OCI-M2 (cell line): ENCODE measurements around the gene KLHDC4.
"Not testable (repeated sequence)": the region's sequence is repeated elsewhere in the genome, so short reads cannot be mapped to it uniquely, and the experiment has no call there.

Source experiments
- DNase-seq: peaks from one replicate; lab custom pipeline; 2025; ENCODE audit not compliant: unreplicated experiment; lab: John Stamatoyannopoulos, UW

The KLHDC4 gene

DNA sequence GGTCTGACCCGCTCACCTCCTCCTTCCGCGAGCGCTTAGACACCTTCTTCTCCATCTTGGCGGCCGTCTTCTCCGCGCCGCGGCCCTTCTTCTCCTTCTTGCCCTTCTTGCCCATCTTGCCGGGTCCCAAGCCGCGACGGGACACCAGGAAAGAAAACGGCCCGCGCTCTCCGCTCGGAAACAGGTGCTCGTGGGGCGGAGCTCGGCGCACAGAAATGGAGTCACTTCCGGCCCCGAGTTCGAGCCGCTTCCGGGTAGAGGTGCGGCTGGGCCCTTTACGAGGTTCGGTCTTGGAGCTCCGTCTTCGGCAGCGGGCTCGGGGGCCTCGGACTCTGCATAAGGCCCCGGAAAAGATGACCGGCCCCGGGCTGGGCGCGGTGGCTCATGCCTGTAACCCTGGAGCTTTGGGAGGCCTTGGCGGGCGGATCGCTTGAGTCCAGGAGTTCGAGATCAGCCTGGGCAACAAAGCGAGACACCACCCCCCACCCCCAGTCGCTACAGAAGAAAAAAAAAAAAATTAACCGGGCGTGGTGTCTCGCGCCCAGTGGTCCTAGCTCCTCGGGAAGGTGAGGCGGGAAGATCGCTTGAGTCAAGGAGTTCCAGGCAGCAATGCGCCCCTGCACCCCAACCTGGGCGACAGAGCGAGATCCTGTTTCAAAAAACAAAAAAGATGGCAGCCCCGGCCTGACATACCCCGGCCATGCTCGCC, at the start of gene KLHDC4:
Gene KLHDC4 (minus strand): TSS at position 211 of the 709 bp plus-strand sequence. CDS start 96 bp downstream, at position 115.
- DNase-seq: peak; percentile 41

DNA sequence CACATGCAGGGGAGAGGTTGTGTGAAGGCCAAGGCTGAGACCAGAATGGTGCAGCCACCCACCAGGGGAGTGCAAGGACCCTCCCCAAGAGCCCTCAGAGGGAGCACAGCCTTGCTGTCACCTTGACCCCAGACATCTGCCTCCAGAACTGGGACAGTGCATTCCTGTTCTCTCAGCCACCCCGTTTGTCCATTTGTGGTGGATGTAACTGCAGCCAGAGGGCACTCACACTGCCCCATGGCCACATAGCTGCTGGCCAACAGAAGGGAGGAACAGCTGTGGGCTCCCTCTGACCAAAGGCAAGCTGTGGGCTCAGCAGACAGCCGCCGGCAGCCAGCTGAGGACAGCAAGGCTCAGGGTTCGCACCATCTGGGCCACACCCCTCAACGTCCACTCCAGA, 49.8 kb upstream of the KLHDC4 start:
- DNase-seq: no peak

- no peak for DNase-seq
Measured at GRCh38 chr16:87812200-87812656, 46.4 kb upstream of the KLHDC4 start.

- DNase-seq: not testable (repeated sequence)
Measured at GRCh38 chr16:87811454-87811853, 45.7 kb upstream of the KLHDC4 start.

GRCh38 chr16:87809150-87809902, 43.5 kb upstream of the KLHDC4 start:
- no peak for DNase-seq

GRCh38 chr16:87808108-87808507, 42.3 kb upstream of the KLHDC4 start:
- DNase-seq: no peak

- DNase-seq: no peak
Measured at GRCh38 chr16:87806641-87807546, 41.1 kb upstream of the KLHDC4 start.

DNA sequence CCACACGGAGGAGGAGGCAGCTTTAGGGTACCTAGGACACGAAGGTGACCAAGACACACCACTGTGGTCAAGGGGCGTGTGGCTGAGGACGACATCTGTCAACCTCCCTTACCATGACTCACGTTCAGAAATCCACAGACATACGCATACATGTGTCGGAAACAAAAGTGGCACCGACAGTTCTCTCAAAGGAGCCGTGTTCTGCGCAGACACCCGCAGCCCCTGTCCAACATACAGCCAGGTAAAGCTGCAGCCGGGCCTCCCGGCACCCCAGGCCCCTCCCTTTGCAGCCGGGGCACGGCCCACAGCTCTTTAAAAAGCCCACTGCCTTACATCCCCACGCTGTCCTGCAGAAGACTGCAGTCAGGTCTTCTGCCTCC, 40.5 kb upstream of the KLHDC4 start:
- DNase-seq: no peak

- DNase-seq: no peak
Measured at GRCh38 chr16:87803385-87803784, 37.6 kb upstream of the KLHDC4 start.

DNA sequence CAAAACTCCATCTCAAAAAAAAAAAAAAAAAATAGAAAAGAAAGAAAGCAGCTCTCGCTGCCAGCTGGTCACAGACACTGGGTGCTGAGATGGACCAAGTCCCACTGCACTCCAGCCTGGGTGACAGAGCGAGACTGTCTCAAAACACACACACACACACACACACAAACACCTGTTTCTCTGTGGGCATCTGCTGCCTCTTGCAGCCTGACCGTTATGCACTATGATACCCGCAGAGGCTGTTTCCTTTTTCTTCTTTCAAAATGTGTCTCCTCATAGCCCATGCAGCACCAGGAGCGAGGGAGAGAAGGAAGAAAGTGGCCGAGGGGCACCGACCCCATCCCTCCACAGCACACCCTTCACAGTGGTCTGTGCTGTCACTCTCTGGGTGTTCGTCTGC, 36.9 kb upstream of the KLHDC4 start:
- no peak for DNase-seq

- DNase-seq: no peak
Measured at GRCh38 chr16:87801679-87802259, 36.0 kb upstream of the KLHDC4 start.

DNA sequence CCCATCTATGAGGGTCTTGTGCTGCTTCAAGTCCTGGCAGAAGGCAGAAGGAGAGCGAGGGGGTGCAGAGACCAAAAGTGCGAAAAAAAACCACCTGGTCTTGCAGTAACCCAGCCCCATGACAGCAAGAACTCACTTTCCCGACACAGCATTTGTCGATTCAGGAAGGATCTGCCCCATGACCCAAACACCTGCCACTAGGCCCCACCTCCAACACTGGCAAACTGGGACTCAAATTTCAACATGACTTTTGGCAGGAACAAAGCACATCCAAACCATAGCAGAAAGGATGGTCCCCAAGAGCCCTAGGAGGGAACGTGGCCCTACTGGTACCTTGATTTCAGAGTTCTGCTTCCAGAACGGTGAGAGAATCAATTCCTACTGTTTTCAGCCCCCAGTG, 34.7 kb upstream of the KLHDC4 start:
- no peak for DNase-seq

GRCh38 chr16:87795336-87795735, 29.6 kb upstream of the KLHDC4 start:
- DNase-seq: no peak

DNA sequence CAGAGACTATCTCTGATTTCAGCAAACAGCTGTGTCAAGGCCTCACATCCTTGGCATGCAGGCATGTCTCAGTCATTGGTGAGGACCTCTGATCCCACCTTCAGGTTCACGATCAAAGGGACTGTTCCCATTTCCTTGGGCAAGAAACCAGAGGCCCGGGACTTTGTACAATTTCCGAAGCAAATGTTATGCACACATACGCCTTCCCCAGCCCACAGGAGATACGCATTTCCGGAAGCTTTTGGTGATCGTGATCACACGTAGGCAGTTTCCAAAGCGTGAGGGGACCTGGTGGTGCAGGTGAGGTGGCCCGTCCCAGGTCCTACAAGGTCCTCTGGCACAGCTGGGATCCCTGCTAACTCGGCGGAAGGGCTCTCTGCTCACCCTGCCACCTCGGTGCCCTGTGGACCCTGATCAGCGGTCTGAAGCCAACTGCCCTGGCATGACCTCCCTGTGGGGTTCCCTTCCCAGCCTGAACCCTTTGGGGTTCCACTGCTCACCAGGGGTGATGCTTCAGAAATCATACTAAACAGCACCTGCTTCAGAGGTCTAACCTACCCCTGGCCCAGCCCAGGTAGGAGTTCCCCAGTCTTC, 28.8 kb upstream of the KLHDC4 start:
- no peak for DNase-seq

- no peak for DNase-seq
Measured at GRCh38 chr16:87792205-87792565, 26.4 kb upstream of the KLHDC4 start.

DNA sequence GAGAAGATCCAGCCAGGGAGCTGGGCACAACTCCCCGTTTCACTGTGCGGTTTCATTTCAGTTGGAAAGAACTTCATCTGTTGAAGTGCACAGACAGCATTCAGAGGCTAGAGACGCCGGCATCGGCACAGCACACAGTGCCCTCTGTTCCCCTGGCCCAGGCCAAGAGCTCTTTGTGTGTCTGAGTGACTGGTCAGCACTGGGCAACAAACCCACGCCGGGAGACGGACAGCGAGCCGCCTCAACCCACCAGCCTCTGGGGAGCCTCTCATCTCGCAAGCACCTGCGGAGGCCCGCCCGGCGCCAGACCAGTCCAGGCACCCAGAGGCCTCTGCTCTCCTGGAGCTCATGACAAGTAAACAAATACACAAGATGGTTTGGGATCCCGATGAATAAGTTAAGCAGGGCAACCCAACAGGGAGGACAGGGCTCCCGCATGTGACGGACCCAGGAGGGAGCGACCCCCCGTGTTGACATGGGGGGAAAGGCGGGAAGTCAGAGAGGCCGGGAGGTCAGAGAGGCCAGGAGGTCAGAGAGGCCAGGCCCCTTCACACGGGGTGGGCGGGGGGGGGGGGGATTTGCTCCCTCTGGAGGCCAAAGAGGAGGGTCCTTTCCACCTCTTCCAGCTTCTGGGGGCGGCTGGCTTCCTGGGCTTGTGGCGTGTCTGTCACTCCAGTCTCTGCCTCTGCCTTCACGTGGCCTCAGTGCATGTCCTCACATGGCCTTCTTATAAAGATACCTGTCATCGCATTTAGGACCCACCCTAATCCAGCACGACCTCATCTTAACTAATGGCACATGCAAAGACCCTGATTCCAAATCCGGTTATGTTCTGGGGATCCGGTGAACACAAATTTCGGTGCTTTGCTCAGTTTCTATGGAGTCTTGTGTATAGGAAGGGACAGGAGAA, 25.8 kb upstream of the KLHDC4 start:
- DNase-seq: no peak

- no peak for DNase-seq
Measured at GRCh38 chr16:87790292-87791100, 24.7 kb upstream of the KLHDC4 start.

DNA sequence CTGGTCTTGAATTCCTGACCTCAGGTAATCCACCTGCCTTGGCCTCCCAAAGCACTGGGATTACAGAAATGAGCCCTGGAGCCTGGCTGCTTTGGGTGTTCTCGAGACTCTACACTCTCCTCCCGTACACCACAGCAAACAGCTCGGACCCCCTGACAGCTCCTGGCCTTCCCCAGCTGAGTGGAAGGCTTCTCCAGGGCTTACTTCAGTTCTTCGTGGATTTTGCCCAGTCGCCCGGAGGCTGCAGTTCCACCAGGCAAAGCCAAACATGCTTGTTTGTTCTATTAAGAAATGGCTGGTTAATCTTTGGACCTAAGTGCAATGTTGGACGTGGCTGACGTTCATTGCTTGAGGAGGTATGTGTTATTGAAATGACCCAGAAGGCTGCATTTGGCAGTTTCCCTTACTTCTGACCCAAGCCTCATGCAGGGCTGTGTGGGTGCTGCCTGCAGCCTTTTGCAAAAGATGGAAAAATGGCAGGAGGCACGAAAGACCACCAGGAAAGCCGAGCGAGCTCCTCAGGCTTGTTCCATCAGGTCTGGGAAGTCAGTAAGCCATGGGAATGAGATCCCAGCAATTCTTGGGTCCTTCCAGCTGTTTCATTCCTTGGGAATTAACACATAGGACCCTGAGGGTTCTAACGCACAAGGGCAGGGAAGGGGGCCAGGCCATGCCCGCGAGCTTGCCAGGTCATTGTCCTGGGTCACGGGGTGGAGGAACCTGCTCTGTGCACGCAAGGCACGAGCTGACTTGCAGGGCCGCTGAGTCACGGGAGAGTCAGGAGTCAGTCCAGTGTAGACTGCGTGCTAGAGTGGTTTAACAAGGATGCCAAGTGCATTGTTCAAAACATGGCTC, 23.9 kb upstream of the KLHDC4 start:
- no peak for DNase-seq
